ENCODE results near the gene SLC30A2.

- TF ChIP-seq CTCF (IDR thresholded peaks at IDR 0.05) (no peak), POLR2A (IDR thresholded peaks at IDR 0.05) (no peak)
These were observed 30.6 kb downstream of the SLC30A2 start for GRCh38 chr1:26015358-26015757.
